NCI-H69 (cell line): Measurements from ENCODE around the gene STX5.
"Not testable (repeated sequence)": the region's sequence is repeated elsewhere in the genome, so short reads cannot be mapped to it uniquely, and the experiment has no call there.

ENCODE experiments used
- DNase-seq: peaks from one replicate; lab custom pipeline; 2025; lab: John Stamatoyannopoulos, UW

STX5 gene

DNA sequence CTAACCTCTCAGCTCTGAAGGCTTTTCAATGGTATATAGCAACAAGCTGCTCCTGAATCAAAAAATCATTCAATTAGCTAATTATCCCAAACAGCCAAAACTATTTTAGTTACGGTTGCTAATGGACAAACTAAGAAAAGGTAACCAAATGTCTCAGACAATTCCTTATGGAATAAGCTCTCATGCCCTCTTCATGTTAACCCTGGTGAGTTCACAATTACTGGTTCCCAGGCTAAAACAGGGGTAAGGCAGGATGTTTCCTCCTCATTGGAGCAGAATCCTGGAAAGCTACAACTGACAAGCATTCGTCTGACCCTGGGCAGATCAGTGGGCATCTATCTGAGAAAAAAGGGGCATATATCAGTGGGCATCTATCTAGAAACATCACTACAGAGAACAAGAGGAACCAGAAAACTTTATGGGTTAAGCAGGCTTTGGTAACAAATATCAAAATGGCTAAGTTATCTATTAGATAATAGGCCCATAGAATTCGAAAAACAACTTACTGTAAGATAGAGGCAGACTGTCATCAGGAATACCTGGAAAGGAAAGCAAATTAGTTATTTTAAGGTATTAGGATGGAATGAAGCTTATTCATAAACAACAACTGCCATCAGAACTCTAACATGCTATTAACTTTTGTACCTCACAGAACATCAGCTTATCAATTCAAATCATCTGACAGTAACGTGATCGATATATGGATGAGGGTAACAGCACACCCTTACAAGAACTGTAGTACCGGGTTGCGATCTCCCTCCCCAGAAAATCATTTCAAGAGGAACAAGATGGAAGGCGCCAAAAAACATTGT is 22.4 kb upstream of the STX5 start:
- DNase-seq: no peak

DNA sequence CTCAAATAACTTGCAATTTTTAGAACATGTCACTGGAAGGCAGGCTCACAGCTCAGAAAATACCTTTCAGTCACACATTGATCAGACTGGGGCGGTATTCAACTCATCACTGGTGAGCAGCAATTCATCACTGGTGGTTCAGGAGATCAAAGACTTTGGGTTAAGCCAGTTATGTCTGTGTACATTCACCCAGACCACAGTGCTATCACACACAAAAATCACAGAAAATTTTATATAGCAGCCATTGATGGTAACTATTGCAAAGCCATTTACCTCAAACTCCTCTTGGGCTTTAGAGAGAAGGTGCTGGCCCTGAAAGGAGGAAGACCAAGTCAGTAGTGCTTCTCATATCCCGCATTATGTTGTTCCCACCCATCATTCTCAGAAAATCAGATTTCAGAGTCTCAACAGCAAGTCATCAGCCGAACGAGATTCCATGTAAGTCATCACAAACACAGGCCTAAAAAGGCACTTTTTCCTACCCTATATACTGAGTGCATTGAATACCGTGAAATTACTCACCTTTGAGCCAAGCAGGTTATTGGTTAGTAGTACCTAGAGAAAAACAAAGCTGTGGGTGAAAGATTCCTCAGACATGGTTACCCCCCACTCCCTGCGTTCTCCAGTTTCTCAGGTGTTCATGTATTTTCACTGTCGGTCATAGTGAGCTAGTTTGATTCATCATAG is 21.6 kb upstream of the STX5 start:
- no peak for DNase-seq

DNA sequence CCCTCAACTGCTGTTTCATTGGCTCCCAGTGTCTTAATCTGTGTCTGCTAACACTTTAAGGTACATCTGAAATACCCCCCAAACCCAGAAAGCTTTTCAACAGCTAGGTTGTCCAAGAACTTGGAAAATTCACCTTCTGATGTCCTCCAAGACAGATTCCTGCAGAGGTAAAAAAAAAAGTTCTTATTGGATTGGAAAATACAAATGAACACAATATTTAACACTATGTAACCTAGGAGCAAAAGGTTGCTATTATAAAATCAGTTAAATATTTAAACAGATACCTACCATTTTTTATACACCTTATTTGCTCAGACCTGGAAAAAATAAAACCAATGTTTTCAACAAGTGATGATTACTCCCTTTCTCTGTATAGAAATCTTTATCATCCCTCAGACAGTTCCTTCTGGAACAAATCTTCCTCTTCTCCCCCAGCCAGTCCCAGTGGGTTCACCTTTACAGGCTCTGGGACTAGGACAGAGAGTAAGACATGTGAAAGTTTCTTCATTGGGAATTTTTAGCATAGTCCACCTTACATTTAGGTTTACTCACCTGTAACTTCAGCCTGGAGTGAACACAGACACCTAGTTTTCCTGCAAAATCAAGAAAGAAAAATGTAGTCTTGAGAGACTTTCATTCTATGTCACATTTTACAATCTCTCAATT is 20.8 kb upstream of the STX5 start:
- DNase-seq: no peak

DNA sequence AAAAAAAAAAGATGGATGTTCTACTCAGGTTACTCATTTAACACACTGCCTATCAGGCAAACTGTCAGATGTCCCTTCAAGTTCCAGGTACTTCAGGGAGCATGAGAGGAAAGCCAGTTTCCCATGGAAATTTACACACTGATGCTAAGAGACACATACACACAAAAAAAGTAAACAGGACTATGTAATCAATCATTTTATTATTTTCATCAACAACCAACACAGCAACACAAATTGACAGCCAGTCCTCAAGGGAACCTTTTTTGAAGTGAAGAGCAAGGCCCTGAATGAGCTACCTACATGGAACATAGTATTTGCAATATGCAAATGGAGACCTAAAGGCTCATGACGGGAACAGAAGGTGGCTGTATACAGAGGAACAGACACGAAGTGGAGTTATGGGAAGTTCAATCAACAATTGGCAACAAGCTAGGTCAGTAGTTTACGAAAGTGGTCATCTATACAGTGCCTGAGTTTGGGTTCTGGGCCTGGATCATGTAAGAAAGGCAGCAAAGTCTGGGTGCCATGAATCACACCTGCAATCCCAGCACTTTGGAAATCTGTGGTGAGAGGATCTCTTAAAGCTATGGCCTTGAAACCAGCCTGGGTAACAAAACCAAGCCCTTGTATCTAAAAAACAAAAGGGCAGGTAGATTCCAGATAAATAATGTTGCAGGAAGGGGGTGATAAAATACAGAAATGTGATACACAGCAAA is 20.1 kb upstream of the STX5 start:
- no peak for DNase-seq

GRCh38 chr11:62850911-62851806 is 19.3 kb upstream of the STX5 start:
- DNase-seq: peak; percentile 61

DNA sequence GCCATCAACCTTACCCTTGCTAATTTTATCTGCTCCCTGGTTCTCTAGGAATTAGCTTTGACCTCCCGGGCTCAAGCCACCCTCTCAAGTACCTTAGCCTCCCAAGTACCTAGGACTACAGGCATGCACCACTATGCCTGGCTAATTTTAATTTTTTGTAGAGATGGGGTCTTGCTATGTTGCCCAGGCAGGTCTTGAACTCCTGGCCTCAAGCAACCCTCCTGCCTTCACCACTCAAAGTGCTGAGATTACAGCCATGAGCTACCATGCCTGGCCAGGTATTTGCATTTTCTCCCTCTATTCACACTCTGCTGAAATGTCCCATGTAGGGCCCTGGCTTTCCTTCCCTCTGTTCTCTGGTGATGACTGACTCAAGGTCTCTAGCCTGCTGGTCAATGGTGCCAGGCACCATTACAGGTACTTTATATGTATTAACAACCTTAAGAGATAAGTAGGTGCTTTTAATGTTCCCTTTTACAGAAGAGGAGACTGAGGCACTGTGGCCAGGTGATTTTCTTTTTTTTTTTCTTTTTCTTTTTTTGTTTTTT is 16.0 kb upstream of the STX5 start:
- no peak for DNase-seq

GRCh38 chr11:62846177-62846576 is 14.3 kb upstream of the STX5 start:
- DNase-seq: no peak

GRCh38 chr11:62844154-62844553 is 12.3 kb upstream of the STX5 start:
- no peak for DNase-seq

DNA sequence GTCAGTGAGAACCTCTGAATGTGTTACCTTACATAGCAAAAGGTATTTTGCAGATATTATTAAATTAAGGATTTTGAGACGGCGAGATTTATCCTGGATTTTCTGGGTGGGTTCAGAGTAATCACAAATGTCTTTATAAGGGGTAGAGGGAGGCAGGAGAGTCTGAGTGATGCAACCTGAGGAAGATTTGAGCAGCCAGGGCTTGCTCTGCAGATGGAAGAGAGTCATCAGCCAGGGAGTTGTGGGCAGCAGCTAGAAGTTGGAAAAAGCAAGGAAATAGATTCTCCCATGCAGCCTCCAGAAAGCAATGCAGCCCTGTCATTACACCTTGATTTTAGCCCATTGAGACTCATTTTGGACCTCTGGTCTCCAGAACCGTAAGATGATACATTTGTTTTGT is 11.6 kb upstream of the STX5 start:
- DNase-seq: no peak

- DNase-seq: not testable (repeated sequence)
Measured at GRCh38 chr11:62842891-62843290, 11.0 kb upstream of the STX5 start.

GRCh38 chr11:62842171-62842741 is 10.4 kb upstream of the STX5 start:
- DNase-seq: peak; percentile 64

DNA sequence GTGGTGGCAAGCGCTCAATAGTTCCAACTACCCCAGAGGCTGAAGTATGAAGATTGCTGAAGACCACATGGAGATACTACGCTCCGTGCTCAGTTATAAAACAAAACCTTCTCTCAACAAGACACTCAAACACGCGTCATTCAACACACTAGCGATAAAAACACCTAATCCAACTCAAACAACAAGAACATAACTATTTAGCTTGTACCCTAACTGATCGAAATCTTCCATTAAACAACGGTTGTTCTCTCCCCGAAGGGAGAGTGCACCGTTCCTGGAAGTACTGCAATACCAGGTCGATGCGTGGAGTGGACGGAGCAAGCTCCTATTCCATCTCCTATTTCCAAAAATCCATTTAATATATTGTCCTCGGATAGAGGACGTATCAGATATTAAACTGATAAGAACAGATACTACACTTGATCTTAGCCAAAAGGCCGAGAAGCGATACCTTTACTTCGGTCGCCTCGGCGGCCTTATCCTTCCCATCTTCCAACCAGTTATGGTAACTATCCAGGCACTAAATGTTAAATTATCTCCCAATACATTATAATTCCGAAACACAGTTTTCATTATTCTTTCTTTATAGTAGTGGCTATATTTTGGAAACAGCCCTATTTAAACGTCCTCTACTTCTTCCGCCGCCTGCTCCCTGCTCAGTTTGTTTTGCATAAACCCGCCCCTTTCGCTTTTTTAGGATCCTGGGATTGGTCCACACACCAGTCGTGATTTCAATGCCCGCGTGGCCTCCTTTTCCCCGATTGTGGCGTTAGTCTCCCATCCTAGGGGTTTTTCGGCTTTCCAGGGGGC is 9.7 kb upstream of the STX5 start:
- DNase-seq: peak; percentile 99

DNA sequence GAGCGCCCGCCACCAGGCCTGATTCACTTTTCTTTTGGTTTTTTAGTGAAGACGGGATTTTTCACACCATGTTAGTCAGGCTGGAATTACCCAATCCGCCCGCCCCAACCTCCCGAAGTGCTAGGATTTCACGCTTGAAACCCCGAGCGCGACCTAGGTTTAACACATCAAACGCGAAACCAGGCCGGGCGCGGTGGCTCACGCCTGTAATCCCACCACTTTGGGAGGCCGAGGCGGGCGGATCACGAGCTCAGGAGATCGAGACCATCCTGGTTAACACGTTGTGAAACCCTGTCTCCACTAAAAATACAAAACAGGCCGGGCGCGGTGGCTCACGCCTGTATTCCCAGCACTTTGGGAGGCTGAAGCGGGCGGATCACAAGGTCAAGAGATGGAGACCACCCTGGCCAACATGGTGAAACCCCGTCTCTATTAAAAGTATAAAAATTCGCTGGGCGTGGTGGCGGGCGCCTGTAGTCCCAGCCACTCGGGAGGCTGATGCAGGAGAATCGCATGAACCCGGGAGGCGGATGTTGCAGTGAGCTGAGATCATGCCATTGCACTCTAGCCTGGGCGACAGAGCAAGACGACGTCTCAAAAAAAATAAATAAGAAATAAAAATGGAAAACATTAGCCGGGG is 9.0 kb upstream of the STX5 start:
- peak; percentile 87 for DNase-seq

GRCh38 chr11:62839050-62839945 is 7.4 kb upstream of the STX5 start, which contains the start of gene WDR74:
Gene WDR74, minus strand, starts transcription at chr11:62839590. Its CDS starts 20 bp downstream, at chr11:62839570.
- DNase-seq: peak; percentile 94

GRCh38 chr11:62835336-62835735 is 3.5 kb upstream of the STX5 start:
- no peak for DNase-seq

DNA sequence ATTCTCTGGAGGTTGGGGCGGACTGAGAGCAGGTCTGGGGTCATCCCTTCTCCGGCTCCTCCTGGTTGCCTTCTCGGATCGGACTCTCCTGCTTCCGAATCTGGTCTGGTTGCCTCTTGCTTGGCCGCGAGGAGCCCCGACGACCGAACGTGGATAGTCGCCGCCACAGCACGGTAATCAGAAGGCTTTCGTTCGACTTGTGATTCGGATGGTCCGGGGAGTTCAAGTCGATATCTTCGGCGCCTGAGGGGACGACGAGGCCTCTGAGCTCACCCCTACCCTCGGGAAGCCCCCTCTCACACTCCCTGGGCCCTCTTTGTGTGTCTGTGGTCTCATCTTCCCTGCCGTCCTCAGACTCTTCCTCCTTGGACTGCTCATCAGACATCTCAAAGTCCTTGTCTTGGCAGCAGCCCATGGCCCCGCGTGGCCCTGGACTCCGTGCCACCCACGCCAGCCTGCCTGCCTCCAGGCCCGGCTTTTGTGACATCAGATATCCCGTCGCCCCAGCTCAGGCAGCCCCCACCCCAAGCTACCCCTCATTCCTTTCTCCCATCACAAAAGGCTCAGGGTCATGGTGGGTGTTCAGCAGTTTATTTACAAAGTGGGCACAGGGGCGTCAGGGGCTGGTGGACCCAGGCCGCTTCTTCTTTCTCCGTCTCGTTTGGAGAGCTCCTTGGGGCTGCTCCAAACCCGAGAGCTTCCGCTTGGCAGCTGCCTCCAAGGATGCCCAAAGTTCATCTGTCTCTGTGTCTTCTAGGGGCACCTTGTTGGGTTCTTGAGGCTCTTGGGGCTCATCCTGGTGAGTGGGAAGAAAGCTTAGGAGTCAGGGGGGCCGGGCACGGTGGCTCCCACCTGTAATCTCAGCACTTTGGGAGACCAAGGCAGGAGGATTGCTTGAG is 734 bp upstream of the STX5 start, which contains the start of gene TEX54:
TEX54 (minus strand) TSS at position 506 of the 899 bp plus-strand sequence.
- DNase-seq: peak; percentile 51
